Body of pancreas (tissue), 4 donors: ENCODE results near the gene CCDC127.
"Not testable (repeated sequence)": the region's sequence is repeated elsewhere in the genome, so short reads cannot be mapped to it uniquely, and the experiment has no call there.

Experiments
- CTCF ChIP-seq, 7 experiments: fragments of 450-650 bp in 4 of 7; fragments of 200-600 bp in 3 of 7; sonication (generic) in 3 of 7; IDR thresholded peaks; one replicate each; pipeline ENCODE4 v1.5.1; 2016 to 2019; ENCODE audit warnings: antibody characterized with exemption in 7 of 7
- POLR2A ChIP-seq, 3 donors: fragments of 450-650 bp; IDR thresholded peaks; one replicate each; pipeline ENCODE4 v1.6.1; 2016; ENCODE audit warnings: antibody characterized with exemption in 3 of 3, mild to moderate bottlenecking in 2 of 3

DNA sequence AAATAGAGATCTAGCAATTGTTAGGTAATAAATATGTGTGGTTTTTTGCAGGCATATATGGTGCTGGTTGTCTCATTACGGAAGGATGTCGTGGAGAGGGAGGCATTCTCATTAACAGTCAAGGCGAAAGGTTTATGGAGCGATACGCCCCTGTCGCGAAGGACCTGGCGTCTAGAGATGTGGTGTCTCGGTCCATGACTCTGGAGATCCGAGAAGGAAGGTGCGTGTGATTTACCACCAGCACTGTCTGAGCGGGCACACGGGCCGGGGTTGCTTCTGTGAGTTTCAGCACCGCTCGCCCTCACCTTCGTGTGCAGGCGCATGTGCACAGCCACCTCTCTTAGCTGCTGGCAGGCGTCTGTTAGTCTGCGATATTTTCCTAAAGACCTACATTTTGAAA lies 15.5 kb upstream of the CCDC127 start:
- not testable (repeated sequence) for TF ChIP-seq CTCF, POLR2A (IDR thresholded peaks at IDR 0.05)
